Endothelial cell of umbilical vein (primary cell): ENCODE results near the gene TK2.

Source experiments
- EZH2 ChIP-seq: IDR thresholded peaks from 2 replicates; pipeline ENCODE4 v1.6.1; 2012; ENCODE audit warnings: borderline replicate concordance, low read depth, mild to moderate bottlenecking, moderate library complexity, low read length, inconsistent platforms; ENCODE audit not compliant: severe bottlenecking
- FOS ChIP-seq: IDR thresholded peaks from 2 replicates; pipeline ENCODE4 v1.6.1; 2011; ENCODE audit warnings: mild to moderate bottlenecking, low read length, moderate library complexity, borderline replicate concordance; ENCODE audit not compliant: insufficient read depth
- GATA2 ChIP-seq: IDR thresholded peaks from 2 replicates; pipeline ENCODE4 v1.7.0; 2011; ENCODE audit warnings: low read depth, mild to moderate bottlenecking, moderate library complexity, mixed read lengths, low read length; ENCODE audit not compliant: insufficient read length, insufficient read depth
- JUN ChIP-seq: IDR thresholded peaks from 2 replicates; pipeline ENCODE4 v1.6.1; 2011; ENCODE audit warnings: borderline replicate concordance, low read depth; ENCODE audit not compliant: insufficient read length, insufficient read depth
- POLR2A ChIP-seq: IDR thresholded peaks from 2 replicates; pipeline ENCODE4 v1.6.1; 2012; ENCODE audit warnings: low read depth, mild to moderate bottlenecking, control low read depth, low read length
- POLR2AphosphoS5 ChIP-seq: IDR thresholded peaks from 2 replicates; pipeline ENCODE4 v1.6.1; 2012; ENCODE audit warnings: low read depth, mild to moderate bottlenecking, control low read depth, low read length, moderate library complexity; ENCODE audit not compliant: insufficient read depth
- TF ChIP-seq, protein P1 (sequence below), 2 donors: IDR thresholded peaks; 1 replicate in 1 of 2; 2 replicates in 1 of 2; pipeline ENCODE4 v1.5.1; 2011; ENCODE audit warnings: low read length in 2 of 2, mild to moderate bottlenecking in 2 of 2, moderate library complexity in 2 of 2, control low read depth in 1 of 2, inconsistent platforms in 1 of 2, low read depth in 1 of 2; ENCODE audit not compliant: insufficient read depth in 1 of 2; ENCODE audit errors: extremely low read depth in 1 of 2
- TF ChIP-seq, protein P2 (sequence below): IDR thresholded peaks from 2 replicates; pipeline ENCODE4 v1.6.1; 2011; ENCODE audit not compliant: insufficient read depth, insufficient read length

DNA sequence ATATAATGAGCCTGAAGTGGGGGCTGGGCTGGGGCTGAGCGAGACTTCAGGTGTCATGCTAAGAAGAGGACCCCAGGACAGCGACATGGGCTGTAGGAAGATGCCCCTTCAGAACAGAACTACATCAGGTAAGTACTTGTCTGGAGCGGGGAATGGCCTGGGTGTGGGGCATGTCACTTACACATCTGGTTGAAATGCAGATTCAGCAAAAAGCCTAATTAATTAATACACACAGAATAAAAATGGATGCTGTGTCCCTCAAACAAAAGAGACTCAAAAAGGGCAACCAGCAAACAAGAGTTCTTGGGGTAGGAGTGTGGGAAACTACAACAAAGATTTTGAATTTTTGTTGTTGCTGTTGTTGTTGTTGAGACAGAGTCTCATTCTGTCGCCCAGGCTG, 41.1 kb upstream of the TK2 start:
- TF ChIP-seq, protein P1, sequence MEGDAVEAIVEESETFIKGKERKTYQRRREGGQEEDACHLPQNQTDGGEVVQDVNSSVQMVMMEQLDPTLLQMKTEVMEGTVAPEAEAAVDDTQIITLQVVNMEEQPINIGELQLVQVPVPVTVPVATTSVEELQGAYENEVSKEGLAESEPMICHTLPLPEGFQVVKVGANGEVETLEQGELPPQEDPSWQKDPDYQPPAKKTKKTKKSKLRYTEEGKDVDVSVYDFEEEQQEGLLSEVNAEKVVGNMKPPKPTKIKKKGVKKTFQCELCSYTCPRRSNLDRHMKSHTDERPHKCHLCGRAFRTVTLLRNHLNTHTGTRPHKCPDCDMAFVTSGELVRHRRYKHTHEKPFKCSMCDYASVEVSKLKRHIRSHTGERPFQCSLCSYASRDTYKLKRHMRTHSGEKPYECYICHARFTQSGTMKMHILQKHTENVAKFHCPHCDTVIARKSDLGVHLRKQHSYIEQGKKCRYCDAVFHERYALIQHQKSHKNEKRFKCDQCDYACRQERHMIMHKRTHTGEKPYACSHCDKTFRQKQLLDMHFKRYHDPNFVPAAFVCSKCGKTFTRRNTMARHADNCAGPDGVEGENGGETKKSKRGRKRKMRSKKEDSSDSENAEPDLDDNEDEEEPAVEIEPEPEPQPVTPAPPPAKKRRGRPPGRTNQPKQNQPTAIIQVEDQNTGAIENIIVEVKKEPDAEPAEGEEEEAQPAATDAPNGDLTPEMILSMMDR (IDR thresholded peaks at IDR 0.05; ENCODE audit: extremely low read depth in 1 of 2, insufficient read depth in 1 of 2, low read depth in 1 of 2, low read length in 2 of 2), result no peak
- TF ChIP-seq EZH2 (no peak), POLR2A (no peak), FOS (no peak), POLR2AphosphoS5 (no peak), GATA2 (no peak), JUN (no peak)
- TF ChIP-seq, protein P2, sequence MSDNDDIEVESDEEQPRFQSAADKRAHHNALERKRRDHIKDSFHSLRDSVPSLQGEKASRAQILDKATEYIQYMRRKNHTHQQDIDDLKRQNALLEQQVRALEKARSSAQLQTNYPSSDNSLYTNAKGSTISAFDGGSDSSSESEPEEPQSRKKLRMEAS, result no peak
